SK-N-SH (cell line): ENCODE results near the gene SHROOM3.

Source experiments
- CHD2 ChIP-seq: fragments of 150-350 bp; IDR thresholded peaks from 2 replicates; pipeline ENCODE4 v1.6.1; 2018; ENCODE audit warnings: low read length; ENCODE audit not compliant: partially characterized antibody
- RAD21 ChIP-seq: IDR thresholded peaks from 2 replicates; pipeline ENCODE4 v1.6.1; 2012; ENCODE audit warnings: mild to moderate bottlenecking, low read length
- TAF1 ChIP-seq: IDR thresholded peaks from 2 replicates; pipeline ENCODE4 v1.6.1; 2012; ENCODE audit warnings: low read depth, mild to moderate bottlenecking, low read length, moderate library complexity, borderline replicate concordance
- TF ChIP-seq, protein P1 (sequence below): fragments of 200-600 bp; sonication (generic); IDR thresholded peaks from 2 replicates; pipeline ENCODE4 v1.6.1; 2017; ENCODE audit warnings: antibody characterized with exemption, mild to moderate bottlenecking, moderate library complexity
- TF ChIP-seq, protein P2 (sequence below): fragments of 150-350 bp; IDR thresholded peaks from 2 replicates; pipeline ENCODE4 v1.6.1; 2017; ENCODE audit warnings: antibody characterized with exemption, low read length, low read depth, borderline replicate concordance

DNA sequence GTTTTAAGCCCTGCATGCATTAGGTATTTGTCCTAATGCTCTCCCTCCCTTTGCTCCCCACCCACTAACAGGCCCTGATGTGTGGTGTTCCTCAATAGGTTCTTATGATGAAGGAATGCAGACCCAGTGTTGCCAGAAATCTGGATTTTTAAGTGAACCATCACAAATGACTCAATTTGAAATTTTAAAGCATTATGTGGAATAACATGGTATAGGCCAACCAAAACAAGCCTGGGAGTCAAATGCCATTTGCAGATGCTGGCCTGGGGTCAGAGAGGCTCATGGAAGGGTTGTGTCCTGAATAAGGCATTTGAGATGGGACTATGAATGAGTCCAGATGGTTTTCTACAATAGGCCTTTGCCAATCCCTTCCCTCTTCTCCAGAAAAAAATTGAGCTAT, 179.6 kb downstream of the SHROOM3 start:
- TF ChIP-seq, protein P1, sequence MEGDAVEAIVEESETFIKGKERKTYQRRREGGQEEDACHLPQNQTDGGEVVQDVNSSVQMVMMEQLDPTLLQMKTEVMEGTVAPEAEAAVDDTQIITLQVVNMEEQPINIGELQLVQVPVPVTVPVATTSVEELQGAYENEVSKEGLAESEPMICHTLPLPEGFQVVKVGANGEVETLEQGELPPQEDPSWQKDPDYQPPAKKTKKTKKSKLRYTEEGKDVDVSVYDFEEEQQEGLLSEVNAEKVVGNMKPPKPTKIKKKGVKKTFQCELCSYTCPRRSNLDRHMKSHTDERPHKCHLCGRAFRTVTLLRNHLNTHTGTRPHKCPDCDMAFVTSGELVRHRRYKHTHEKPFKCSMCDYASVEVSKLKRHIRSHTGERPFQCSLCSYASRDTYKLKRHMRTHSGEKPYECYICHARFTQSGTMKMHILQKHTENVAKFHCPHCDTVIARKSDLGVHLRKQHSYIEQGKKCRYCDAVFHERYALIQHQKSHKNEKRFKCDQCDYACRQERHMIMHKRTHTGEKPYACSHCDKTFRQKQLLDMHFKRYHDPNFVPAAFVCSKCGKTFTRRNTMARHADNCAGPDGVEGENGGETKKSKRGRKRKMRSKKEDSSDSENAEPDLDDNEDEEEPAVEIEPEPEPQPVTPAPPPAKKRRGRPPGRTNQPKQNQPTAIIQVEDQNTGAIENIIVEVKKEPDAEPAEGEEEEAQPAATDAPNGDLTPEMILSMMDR, result no peak
- TF ChIP-seq TAF1, result no peak
- TF ChIP-seq RAD21, result no peak
- TF ChIP-seq, protein P2, sequence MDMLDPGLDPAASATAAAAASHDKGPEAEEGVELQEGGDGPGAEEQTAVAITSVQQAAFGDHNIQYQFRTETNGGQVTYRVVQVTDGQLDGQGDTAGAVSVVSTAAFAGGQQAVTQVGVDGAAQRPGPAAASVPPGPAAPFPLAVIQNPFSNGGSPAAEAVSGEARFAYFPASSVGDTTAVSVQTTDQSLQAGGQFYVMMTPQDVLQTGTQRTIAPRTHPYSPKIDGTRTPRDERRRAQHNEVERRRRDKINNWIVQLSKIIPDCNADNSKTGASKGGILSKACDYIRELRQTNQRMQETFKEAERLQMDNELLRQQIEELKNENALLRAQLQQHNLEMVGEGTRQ, result no peak
- no peak for TF ChIP-seq CHD2
